ENCODE data around the gene ALDH4A1. TPM values are rescaled to one million over a fixed set of nuclear protein-coding genes. Genes with fewer than 3 reads are reported as not detected.

ALDH4A1 gene
- total and polyA plus RNA-seq, 4 donors, result 162 to 424 (median 244) TPM

DNA sequence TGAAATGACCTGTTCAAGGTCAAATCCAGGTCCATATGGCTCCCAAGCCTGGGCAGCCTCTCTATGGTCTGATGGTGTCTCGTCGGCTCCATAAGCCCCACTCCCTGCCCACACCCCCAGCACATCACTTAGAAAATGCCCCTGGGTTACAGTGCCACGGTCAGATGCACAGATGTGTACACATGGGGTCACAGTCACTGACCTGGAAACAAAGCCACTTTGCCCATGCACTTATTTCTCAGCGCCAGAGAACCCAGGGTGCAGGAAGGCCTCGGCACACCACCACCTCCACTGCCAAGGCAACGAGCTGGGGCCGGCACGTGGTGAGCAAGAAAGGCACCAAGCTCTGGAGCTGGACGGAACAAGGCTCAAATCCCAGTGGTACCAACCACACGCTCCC lies 29.4 kb upstream of the ALDH4A1 start:
- Histone ChIP-seq H3K27ac (ENCODE audit: low read depth in 1 of 2, low read length in 2 of 2) (no peak overlapping the region), H3K4me3 (ENCODE audit: low read depth in 1 of 3, low read length in 3 of 3) (no peak overlapping the region), H3K9me3 (ENCODE audit: control insufficient read depth in 4 of 4, low read length in 3 of 4) (no peaks in the 10 kb centered on the region), H3K36me3 (ENCODE audit: control insufficient read depth in 4 of 4, insufficient read depth in 3 of 4, low read depth in 1 of 4, low read length in 3 of 4) (no peaks in the 10 kb centered on the region), H3K27me3 (ENCODE audit: control insufficient read depth in 4 of 4, insufficient read depth in 4 of 4, low read length in 3 of 4) (no peaks in the 10 kb centered on the region), H3K4me1 (ENCODE audit: control insufficient read depth in 4 of 4, insufficient read depth in 4 of 4, low read length in 3 of 4) (peaks cover 0 to 16% (median 4%) of the 10 kb centered on the region in 4 donors), H3K9ac (ENCODE audit: low read depth in 1 of 2, low read length in 2 of 2) (no peak overlapping the region)
- WGBS, result 79% methylated on average over 10 of the region's 10 CpGs
- TF ChIP-seq EGR1 (IDR thresholded peaks at IDR 0.05; ENCODE audit: low read depth in 2 of 2) (no peak), TAF1 (conservative IDR thresholded peaks at IDR 0.05) (no peak), HNF4G (IDR thresholded peaks at IDR 0.05) (no peak), JUND (IDR thresholded peaks at IDR 0.05) (no peak), GABPA (IDR thresholded peaks at IDR 0.05 in 1 of 2, conservative IDR thresholded peaks at IDR 0.05 in 1 of 2) (no peak), FOXA1 (IDR thresholded peaks at IDR 0.05) (no peak), FOXA2 (IDR thresholded peaks at IDR 0.05) (no peak)
- TF ChIP-seq, protein P1, sequence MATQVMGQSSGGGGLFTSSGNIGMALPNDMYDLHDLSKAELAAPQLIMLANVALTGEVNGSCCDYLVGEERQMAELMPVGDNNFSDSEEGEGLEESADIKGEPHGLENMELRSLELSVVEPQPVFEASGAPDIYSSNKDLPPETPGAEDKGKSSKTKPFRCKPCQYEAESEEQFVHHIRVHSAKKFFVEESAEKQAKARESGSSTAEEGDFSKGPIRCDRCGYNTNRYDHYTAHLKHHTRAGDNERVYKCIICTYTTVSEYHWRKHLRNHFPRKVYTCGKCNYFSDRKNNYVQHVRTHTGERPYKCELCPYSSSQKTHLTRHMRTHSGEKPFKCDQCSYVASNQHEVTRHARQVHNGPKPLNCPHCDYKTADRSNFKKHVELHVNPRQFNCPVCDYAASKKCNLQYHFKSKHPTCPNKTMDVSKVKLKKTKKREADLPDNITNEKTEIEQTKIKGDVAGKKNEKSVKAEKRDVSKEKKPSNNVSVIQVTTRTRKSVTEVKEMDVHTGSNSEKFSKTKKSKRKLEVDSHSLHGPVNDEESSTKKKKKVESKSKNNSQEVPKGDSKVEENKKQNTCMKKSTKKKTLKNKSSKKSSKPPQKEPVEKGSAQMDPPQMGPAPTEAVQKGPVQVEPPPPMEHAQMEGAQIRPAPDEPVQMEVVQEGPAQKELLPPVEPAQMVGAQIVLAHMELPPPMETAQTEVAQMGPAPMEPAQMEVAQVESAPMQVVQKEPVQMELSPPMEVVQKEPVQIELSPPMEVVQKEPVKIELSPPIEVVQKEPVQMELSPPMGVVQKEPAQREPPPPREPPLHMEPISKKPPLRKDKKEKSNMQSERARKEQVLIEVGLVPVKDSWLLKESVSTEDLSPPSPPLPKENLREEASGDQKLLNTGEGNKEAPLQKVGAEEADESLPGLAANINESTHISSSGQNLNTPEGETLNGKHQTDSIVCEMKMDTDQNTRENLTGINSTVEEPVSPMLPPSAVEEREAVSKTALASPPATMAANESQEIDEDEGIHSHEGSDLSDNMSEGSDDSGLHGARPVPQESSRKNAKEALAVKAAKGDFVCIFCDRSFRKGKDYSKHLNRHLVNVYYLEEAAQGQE (IDR thresholded peaks at IDR 0.05), result no peak
- no peak for DNase-seq (ENCODE audit: low spot score)

DNA sequence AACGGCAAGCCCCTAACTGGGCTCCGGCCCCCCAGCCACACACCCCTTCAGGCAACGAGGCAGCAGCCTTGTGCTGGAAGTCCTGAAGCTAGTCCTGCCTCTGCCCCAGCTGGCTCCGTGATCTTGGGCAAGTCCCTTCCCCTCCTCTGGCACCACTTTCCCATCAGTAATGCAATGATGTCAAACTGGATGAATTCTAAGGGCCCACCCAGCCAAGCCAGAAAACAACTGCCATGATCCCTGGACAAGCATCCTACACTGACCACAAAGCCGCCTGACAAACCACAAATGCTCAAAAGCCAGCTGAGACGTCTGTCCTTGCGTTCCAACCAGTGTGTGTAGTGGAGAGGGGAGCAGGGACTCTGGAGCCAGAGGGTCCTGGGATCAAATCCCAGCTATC lies 27.3 kb upstream of the ALDH4A1 start:
- Histone ChIP-seq H3K36me3 (ENCODE audit: control insufficient read depth in 4 of 4, insufficient read depth in 3 of 4, low read depth in 1 of 4, low read length in 3 of 4) (no peaks in the 10 kb centered on the region), H3K9me3 (ENCODE audit: control insufficient read depth in 4 of 4, low read length in 3 of 4) (no peaks in the 10 kb centered on the region), H3K27ac (ENCODE audit: low read depth in 1 of 2, low read length in 2 of 2) (no peak overlapping the region), H3K4me1 (ENCODE audit: control insufficient read depth in 4 of 4, insufficient read depth in 4 of 4, low read length in 3 of 4) (peaks cover 0 to 15% (median 4%) of the 10 kb centered on the region in 4 donors), H3K27me3 (ENCODE audit: control insufficient read depth in 4 of 4, insufficient read depth in 4 of 4, low read length in 3 of 4) (no peaks in the 10 kb centered on the region), H3K9ac (ENCODE audit: low read depth in 1 of 2, low read length in 2 of 2) (no peak overlapping the region), H3K4me3 (ENCODE audit: low read depth in 1 of 3, low read length in 3 of 3) (no peak overlapping the region)
- TF ChIP-seq, protein P2, sequence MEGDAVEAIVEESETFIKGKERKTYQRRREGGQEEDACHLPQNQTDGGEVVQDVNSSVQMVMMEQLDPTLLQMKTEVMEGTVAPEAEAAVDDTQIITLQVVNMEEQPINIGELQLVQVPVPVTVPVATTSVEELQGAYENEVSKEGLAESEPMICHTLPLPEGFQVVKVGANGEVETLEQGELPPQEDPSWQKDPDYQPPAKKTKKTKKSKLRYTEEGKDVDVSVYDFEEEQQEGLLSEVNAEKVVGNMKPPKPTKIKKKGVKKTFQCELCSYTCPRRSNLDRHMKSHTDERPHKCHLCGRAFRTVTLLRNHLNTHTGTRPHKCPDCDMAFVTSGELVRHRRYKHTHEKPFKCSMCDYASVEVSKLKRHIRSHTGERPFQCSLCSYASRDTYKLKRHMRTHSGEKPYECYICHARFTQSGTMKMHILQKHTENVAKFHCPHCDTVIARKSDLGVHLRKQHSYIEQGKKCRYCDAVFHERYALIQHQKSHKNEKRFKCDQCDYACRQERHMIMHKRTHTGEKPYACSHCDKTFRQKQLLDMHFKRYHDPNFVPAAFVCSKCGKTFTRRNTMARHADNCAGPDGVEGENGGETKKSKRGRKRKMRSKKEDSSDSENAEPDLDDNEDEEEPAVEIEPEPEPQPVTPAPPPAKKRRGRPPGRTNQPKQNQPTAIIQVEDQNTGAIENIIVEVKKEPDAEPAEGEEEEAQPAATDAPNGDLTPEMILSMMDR (IDR thresholded peaks at IDR 0.05; ENCODE audit: low read depth, low read length, missing input control), result no peak
- TF ChIP-seq FOXA1 (IDR thresholded peaks at IDR 0.05), result no peak
- DNase-seq (ENCODE audit: low spot score), result no peak
- 92% methylated on average over 7 of the region's 7 CpGs for WGBS

DNA sequence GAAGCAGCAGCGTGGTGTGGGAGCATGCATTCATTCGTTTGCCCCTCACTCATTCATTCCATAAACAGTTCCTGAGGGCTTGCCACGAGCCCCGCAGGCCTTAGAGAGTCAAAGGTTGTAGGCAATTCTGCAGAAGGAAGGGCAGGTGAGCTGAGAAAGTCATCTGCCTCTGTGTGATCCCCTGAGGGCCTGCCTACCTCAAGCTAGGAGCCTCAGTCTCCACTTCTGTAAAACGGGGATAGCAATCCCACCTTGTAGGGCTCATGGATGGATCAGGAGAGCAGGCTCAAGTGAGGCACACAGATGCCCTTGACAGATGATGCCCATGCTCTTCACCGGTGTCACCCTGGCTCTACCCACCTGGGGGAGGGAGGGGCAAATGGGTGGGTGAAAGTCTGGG lies 26.6 kb upstream of the ALDH4A1 start:
- H3K4me3 ChIP-seq (ENCODE audit: low read depth in 1 of 3, low read length in 3 of 3), result no peak overlapping the region
- WGBS, result 91% methylated on average over 6 of the region's 6 CpGs
- TF ChIP-seq HNF4G (IDR thresholded peaks at IDR 0.05), result no peak
- peaks cover 0 to 15% (median 4%) of the 10 kb centered on the region in 4 donors for H3K4me1 ChIP-seq (ENCODE audit: control insufficient read depth in 4 of 4, insufficient read depth in 4 of 4, low read length in 3 of 4)
- no peaks in the 10 kb centered on the region for H3K27me3 ChIP-seq (ENCODE audit: control insufficient read depth in 4 of 4, insufficient read depth in 4 of 4, low read length in 3 of 4)
- no peaks in the 10 kb centered on the region for H3K36me3 ChIP-seq (ENCODE audit: control insufficient read depth in 4 of 4, insufficient read depth in 3 of 4, low read depth in 1 of 4, low read length in 3 of 4)
- no peak overlapping the region for H3K9ac ChIP-seq (ENCODE audit: low read depth in 1 of 2, low read length in 2 of 2)
- no peak overlapping the region for H3K27ac ChIP-seq (ENCODE audit: low read depth in 1 of 2, low read length in 2 of 2)
- H3K9me3 ChIP-seq (ENCODE audit: control insufficient read depth in 4 of 4, low read length in 3 of 4), result no peaks in the 10 kb centered on the region
- no peak for DNase-seq (ENCODE audit: low spot score)

All from liver (tissue), 9 donors.